Thymus (tissue), 11 donors: ENCODE measurements around the gene UBE3B. TPM values are rescaled to one million over a fixed set of nuclear protein-coding genes. Genes with fewer than 3 reads are reported as not detected.
"Not testable (repeated sequence)": the region's sequence is repeated elsewhere in the genome, so short reads cannot be mapped to it uniquely, and the experiment has no call there.

Experiments used
- DNase-seq, 9 donors: peaks; one replicate each; pipeline ENCODE4 v3.0.0-alpha.2; 2013; ENCODE audit warnings: low spot score in 9 of 9, low read depth in 6 of 9, missing footprints in 1 of 9
- H3K27ac ChIP-seq, 2 donors: one replicate each; pipeline ENCODE4 v1.5.1; 2013; ENCODE audit warnings: control low read depth in 1 of 2, low read depth in 1 of 2, low read length in 1 of 2, mild to moderate bottlenecking in 1 of 2, moderate library complexity in 1 of 2
- H3K27me3 ChIP-seq, 2 donors: one replicate each; pipeline ENCODE4 v1.5.1; 2013; ENCODE audit warnings: low read length in 1 of 2; ENCODE audit not compliant: control insufficient read depth in 2 of 2, insufficient read depth in 1 of 2
- H3K36me3 ChIP-seq, 2 donors: one replicate each; pipeline ENCODE4 v1.5.1; 2013; ENCODE audit warnings: low read length in 1 of 2, mild to moderate bottlenecking in 1 of 2, moderate library complexity in 1 of 2; ENCODE audit not compliant: control insufficient read depth in 2 of 2, insufficient read depth in 2 of 2
- H3K4me1 ChIP-seq, 2 donors: one replicate each; pipeline ENCODE4 v1.5.1; 2013; ENCODE audit warnings: low read length in 2 of 2; ENCODE audit not compliant: control insufficient read depth in 2 of 2, insufficient read depth in 2 of 2
- H3K4me3 ChIP-seq, 2 donors: one replicate each; pipeline ENCODE4 v1.5.1; 2013; ENCODE audit warnings: low read length in 2 of 2, control low read depth in 1 of 2, mild to moderate bottlenecking in 1 of 2
- H3K9me3 ChIP-seq, 2 donors: one replicate each; pipeline ENCODE4 v1.5.1; 2013; ENCODE audit warnings: low read length in 1 of 2, mild to moderate bottlenecking in 1 of 2; ENCODE audit not compliant: control insufficient read depth in 2 of 2, insufficient read depth in 1 of 2
- WGBS: extraction: QIAGEN DNeasy Blood & Tissue Kit; methylation state at CpG from one replicate; pipeline ENCODE4 v1.1.7; 2013; 5-methylcytosine and 5-hydroxymethylcytosine counted together
- polyA plus RNA-seq: library from polyadenylated mRNA; stranded (reverse); fragments of 200-250 nt; gene quantifications from one replicate; pipeline ENCODE4 v1.2.3, GENCODE V29; 2013
- total RNA-seq: library from RNA; stranded (reverse); fragments of 120-200 nt; gene quantifications from one replicate; pipeline ENCODE4 v1.2.4, GENCODE V29; 2013
- donor health status: healthy.

Gene UBE3B
- total and polyA plus RNA-seq, 2 donors, result 11.7 to 13.5 TPM

DNA sequence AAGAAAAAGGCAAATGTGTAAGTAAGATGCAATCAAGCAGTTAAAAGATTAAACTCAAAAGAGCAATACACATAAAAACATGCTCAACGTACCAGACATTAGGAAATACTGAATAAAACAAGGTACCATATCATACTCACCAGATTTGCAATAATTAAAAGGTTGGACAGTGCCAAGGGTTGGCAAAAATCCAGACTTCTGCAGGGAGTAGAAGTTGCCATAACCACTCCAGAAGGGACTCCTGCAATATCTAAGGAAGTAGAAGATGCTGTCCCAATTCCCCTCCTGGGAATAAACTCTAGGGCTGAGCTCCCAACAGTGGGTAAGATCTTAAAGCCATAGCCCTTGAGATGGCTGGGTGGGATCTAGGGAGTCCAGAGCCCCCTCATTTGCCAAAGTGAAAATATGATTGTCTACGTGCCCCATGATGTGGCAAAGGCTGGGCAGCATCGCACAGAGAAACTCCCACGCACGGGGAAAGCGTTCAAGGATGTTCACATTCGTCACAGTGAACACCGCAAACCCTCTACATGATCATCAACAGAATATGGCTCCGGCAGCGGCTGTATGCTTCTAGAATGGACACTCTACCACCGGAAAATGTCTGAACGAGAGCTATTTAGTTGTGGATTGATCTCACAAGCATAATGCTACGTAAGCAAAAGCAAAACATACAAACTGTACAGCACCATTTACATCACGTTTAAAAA lies 12.6 kb upstream of the UBE3B start:
- Histone ChIP-seq H3K27me3 (no peaks in the 10 kb centered on the region), H3K36me3 (peaks cover 29 to 36% of the 10 kb centered on the region in 2 donors), H3K4me3 (no peak overlapping the region), H3K27ac (no peak overlapping the region), H3K9me3 (no peaks in the 10 kb centered on the region), H3K4me1 (peaks cover 8 to 32% of the 10 kb centered on the region in 2 donors)
- DNase-seq, result no peak
- WGBS, result 98% methylated on average over 14 of the region's 14 CpGs

DNA sequence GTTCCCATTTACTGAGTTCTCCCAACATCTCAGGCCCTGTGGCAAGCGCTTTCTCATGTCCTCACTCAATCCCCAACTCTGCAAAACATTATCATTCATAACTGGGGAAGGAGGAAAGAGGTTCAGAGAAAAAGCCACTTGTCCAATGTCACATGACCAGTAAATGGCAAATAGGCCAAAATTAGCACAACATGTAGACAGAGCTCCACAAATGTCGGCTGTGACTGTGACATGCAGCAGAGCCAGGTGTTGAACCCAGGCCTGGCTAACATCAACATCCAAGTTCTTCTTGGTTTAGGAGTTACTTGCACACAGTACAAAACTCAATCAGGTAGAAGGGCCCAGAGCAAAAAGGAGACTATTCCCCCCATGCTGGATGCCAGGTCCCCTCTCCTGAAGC lies 11.1 kb upstream of the UBE3B start:
- no peak for DNase-seq
- no peak overlapping the region for H3K4me3 ChIP-seq
- 98% methylated on average over 2 of the region's 2 CpGs for WGBS
- H3K27ac ChIP-seq, result no peak overlapping the region
- H3K4me1 ChIP-seq, result peaks cover 8 to 25% of the 10 kb centered on the region in 2 donors
- no peaks in the 10 kb centered on the region for H3K9me3 ChIP-seq
- no peaks in the 10 kb centered on the region for H3K27me3 ChIP-seq
- peaks cover 24 to 28% of the 10 kb centered on the region in 2 donors for H3K36me3 ChIP-seq

DNA sequence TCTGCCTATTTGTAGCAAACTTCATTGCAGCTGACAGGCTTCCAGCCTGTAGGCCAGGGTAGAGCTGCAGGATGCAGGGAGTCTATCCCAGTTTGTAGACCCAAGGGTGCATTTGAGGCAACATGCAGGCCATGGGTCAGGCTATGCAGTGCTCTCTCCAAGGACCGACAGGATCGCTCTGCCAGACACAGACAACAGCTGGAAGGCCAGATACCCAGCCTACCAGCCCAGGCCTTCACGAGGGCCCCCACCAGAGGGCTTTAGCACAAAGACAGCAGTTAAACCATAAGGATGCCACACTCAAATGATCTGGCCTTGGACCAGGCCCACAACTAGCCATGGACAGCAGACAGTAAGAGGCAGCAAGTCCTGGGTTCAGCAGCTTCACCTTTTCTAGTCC lies 10.6 kb upstream of the UBE3B start:
- Histone ChIP-seq H3K9me3 (no peaks in the 10 kb centered on the region), H3K4me3 (no peak overlapping the region), H3K27ac (no peak overlapping the region), H3K4me1 (peaks cover 8 to 20% of the 10 kb centered on the region in 2 donors), H3K36me3 (peaks cover 21 to 28% of the 10 kb centered on the region in 2 donors), H3K27me3 (no peaks in the 10 kb centered on the region)
- WGBS, result 77% methylated on average over 3 of the region's 3 CpGs
- no peak for DNase-seq

DNA sequence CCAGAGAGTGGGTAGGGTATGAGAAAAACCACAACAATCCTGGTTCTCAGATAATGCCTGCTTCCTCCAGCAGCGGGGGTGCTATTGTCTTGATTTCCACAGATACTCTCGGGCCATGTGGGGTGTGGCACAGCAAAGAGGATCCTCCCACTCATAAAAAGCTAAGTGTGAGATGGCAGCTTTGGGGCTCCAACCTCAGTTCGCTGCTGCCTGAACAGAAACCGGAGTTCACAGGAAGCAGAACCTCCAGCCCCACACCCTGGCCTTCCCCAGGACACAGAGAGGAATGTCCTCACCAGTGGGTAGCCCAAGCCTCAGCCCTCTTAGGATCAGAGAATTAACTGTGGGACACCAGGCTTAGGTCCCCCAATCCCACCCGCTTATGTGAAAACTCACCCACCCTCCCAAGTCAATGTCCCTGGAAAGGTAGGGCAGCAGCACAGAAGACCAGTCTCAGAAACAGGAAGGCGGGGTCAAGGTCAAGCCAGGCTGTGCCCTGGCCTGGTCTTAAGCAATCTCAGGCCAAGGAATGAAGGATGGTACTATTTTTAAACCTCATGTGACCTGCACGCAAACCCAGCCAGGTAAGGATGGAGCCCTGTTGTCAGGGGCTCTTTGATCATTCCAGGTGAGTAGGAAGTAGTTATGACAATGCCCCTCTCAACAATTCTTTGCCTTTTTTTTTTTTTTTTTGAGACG lies 9.3 kb upstream of the UBE3B start:
- 88% methylated on average over 7 of the region's 8 CpGs for WGBS
- Histone ChIP-seq H3K36me3 (peaks cover 21 to 31% of the 10 kb centered on the region in 2 donors), H3K9me3 (no peaks in the 10 kb centered on the region), H3K4me3 (no peak overlapping the region), H3K27ac (no peak overlapping the region), H3K27me3 (no peaks in the 10 kb centered on the region), H3K4me1 (peaks cover under 1 to 9% of the 10 kb centered on the region in 2 donors)
- DNase-seq, result no peak

DNA sequence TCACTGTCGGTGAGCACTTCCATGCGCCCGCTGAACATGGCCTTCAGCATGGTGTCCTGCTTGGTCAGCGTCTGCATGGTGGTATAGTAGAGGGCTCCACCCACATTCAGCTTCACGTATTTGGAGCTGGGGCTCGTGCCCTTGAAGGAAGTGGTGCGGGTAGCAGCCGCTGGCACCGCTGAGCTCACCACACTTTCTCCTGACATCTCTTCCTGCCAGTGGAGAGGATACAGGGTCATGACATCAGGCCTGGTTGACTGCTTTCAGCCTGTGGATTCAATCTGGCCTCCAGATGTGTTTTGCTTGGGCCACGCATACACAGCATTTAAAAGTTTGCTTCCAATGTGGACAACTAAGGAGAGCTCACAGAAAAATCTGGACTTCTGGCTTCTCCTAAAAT lies 7.9 kb upstream of the UBE3B start:
- no peaks in the 10 kb centered on the region for H3K4me1 ChIP-seq
- DNase-seq, result no peak
- H3K36me3 ChIP-seq, result peaks cover 21 to 31% of the 10 kb centered on the region in 2 donors
- no peaks in the 10 kb centered on the region for H3K9me3 ChIP-seq
- H3K4me3 ChIP-seq, result no peak overlapping the region
- no peak overlapping the region for H3K27ac ChIP-seq
- no peaks in the 10 kb centered on the region for H3K27me3 ChIP-seq
- WGBS, result 95% methylated on average over 10 of the region's 10 CpGs

DNA sequence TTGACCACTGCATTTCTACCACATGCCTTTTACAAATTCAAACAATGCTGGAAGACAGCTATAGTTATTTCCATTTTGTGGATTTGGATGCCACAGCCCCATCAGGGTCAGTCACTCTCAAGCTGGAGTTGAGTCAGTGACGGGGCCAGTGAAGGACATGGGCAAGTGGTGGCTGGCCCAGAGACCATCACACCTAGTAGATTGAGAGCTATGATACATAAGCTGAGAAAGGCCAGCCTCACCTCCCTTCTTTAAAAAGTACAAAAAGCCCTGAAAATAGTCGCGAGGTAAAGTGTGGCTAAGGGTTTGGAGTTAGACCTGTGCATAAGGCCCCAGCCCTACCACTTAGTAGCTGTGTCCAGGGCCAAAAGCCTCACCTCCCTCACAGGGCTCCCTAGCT lies 4.4 kb upstream of the UBE3B start:
- whole genome bisulfite sequencing, result 97% methylated on average over 3 of the region's 3 CpGs
- Histone ChIP-seq H3K9me3 (no peaks in the 10 kb centered on the region), H3K27ac (no peak overlapping the region), H3K4me1 (peaks cover 8 to 12% of the 10 kb centered on the region in 2 donors), H3K27me3 (no peaks in the 10 kb centered on the region), H3K36me3 (peaks cover 11 to 18% of the 10 kb centered on the region in 2 donors), H3K4me3 (no peak overlapping the region)
- DNase-seq, result no peak

DNA sequence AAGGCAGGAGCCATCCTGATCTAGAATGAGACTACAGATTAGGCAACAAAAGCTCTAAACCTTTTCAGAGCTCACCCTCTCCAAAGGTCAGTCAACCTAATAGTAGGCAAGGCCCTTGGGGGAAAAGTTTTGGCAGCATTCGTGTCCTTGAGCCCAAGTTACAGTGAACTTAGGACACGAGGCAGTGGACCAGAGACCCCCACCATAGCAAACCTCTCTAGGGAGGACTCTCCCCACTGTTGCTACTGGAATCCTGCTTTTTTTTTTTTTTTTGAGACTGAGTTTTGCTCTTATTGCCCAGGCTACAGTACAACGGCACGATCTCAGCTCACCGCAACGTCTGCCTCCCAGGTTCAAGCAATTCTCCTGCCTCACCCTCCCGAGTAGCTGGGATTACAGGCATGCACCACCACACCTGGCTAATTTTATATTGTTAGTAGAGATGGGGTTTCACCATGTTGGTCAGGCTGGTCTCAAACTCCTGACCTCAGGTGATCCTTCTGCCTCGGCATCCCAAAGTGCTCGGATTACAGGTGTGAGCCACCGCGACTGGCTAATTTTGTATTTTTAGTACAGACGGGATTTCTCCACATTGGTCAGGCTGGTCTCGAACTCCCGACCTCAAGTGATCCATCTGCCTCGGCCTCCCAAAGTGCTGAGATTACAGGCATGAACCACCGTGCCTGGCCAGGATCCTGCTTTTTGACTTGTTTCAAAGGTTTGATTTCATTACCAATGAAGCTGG lies 3.7 kb upstream of the UBE3B start:
- not testable (repeated sequence) for DNase-seq, H3K27ac ChIP-seq, H3K9me3 ChIP-seq, H3K4me3 ChIP-seq, H3K27me3 ChIP-seq
- Histone ChIP-seq H3K36me3 (peaks cover 7 to 14% of the 10 kb centered on the region in 2 donors), H3K4me1 (peaks cover 8 to 19% of the 10 kb centered on the region in 2 donors)
- WGBS, result 97% methylated on average over 16 of the region's 16 CpGs

DNA sequence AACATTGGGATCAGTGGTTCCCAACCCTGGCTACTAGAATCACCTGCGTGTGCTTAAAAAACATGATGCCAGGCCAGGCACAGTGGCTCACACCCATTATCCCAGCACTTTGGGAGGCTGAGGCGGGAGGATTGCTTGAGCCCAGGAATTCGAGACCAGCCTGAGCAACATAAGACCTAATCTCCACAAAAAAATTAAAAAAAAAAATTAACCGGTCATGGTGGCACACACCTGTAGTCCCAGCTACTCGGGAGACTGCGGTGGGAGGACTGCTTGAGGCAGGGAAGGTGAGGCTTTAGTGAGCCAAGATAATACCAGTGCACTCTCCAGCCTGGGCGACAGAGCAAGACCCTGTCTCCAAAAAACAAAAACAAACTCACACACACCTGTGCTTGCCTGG lies 2.3 kb upstream of the UBE3B start:
- Histone ChIP-seq H3K4me1 (peaks cover 8 to 20% of the 10 kb centered on the region in 2 donors), H3K27me3 (no peaks in the 10 kb centered on the region), H3K27ac (no peak overlapping the region), H3K36me3 (peaks cover 0 to 3% of the 10 kb centered on the region in 2 donors), H3K9me3 (no peaks in the 10 kb centered on the region), H3K4me3 (no peak overlapping the region)
- WGBS, result 97% methylated on average over 7 of the region's 7 CpGs
- no peak for DNase-seq
